ENCODE measurements around the gene FEZ2. TPM values are rescaled to one million over a fixed set of nuclear protein-coding genes. Genes with fewer than 3 reads are reported as not detected.

The FEZ2 gene
- total and polyA plus RNA-seq, 3 donors from 2014 or later, result 46.2 to 63.6 (median 56.6) TPM

DNA sequence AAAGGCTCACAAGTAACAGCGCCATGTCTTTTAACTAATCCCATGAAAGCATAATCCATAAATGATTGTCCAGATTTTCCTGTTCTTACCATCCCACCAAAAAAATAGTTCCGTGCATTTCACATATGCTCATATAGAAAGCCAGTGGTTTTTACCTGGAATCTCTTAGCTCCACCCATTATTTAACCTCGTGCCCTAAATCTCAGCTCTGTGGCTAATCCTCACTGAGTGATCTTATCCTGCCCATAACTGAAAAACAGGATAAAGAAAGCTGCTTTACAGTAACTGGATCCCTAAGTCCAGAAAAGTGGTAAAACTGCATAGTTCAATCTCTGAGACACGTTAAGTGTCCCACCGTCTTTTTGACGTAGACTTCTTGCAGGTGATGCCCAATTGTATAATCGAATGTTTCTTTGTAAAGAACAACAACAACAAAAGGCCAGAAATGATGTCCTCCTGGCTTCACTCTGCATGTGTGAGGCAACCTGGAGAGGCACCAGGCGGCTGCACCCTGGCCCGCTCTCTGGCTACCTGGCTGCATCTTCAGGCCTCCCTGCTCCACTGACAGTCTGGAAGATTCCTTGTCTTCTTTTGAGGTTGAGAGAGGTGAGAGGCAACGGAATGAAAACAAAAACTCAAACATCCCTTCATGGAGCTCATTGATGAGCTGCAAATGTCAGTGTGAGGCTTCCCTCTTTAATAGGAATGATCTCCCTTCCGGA, 38.6 kb downstream of the FEZ2 start:
- TF ChIP-seq, protein P1, sequence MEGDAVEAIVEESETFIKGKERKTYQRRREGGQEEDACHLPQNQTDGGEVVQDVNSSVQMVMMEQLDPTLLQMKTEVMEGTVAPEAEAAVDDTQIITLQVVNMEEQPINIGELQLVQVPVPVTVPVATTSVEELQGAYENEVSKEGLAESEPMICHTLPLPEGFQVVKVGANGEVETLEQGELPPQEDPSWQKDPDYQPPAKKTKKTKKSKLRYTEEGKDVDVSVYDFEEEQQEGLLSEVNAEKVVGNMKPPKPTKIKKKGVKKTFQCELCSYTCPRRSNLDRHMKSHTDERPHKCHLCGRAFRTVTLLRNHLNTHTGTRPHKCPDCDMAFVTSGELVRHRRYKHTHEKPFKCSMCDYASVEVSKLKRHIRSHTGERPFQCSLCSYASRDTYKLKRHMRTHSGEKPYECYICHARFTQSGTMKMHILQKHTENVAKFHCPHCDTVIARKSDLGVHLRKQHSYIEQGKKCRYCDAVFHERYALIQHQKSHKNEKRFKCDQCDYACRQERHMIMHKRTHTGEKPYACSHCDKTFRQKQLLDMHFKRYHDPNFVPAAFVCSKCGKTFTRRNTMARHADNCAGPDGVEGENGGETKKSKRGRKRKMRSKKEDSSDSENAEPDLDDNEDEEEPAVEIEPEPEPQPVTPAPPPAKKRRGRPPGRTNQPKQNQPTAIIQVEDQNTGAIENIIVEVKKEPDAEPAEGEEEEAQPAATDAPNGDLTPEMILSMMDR (IDR thresholded peaks at IDR 0.05), result no peak
- TF ChIP-seq POLR2A (IDR thresholded peaks at IDR 0.05), result no peak
- Histone ChIP-seq H3K36me3 (ENCODE audit: low read depth, missing control alignments) (no peaks in the 10 kb centered on the region), H3K9me3 (no peaks in the 10 kb centered on the region), H3K27ac (no peak overlapping the region), H3K27me3 (no peaks in the 10 kb centered on the region), H3K4me1 (peaks cover 9% of the 10 kb centered on the region), H3K4me3 (no peak overlapping the region)
- no peak for DNase-seq
- WGBS, 2 donors, result 87 to 93% methylated on average over 11 of the region's 11 CpGs
- intact Hi-C loops (cut with DNase I; ENCODE audit: low total_unique reads), result no loop called here

DNA sequence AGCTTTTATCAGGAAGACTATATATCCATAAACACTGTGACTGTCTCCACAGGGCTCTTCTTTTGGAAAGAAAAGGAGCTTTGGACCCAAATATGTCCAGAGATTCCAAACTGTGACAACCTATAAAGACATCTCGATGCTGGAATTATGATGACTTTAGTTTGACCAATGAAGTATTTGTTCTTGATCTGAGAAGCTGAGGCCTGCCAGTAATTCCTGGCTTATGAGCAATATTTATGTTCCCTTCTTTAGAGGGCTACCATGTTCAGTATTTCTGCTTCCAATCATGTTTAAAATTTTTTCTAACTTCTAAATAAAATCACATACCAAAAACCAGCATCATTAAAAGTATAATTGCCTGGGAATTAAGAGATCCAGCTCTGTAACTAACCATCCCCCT, 41.1 kb downstream of the FEZ2 start:
- Histone ChIP-seq H3K9me3 (no peaks in the 10 kb centered on the region), H3K27ac (no peak overlapping the region), H3K4me3 (no peak overlapping the region), H3K27me3 (no peaks in the 10 kb centered on the region), H3K4me1 (peaks cover 7% of the 10 kb centered on the region), H3K36me3 (ENCODE audit: low read depth, missing control alignments) (no peaks in the 10 kb centered on the region)
- TF ChIP-seq POLR2A (IDR thresholded peaks at IDR 0.05), result no peak
- TF ChIP-seq, protein P1 (IDR thresholded peaks at IDR 0.05), result no peak
- 90 to 93% methylated on average over 1 of the region's 1 CpG for WGBS, 2 donors
- no peak for DNase-seq
- intact Hi-C loops (cut with DNase I; ENCODE audit: low total_unique reads), result no loop called here

DNA sequence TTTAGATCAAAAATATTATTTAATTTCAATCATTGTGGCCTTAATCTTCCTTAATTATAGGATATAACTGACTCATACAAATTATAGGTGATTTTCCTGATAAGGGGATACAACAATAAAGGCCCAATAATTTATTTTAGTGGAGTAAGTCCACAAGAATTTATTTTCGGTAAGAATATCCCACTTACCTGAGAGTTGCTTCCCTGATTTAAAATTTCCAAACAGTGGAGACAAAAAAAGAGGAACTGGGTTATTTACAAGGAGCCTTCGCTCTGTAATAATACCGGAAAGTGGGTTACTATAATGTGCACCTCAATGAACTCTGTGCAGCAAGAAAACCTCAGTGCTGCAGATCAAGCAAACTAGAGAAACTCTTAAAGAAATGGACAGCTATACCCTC, 42.2 kb downstream of the FEZ2 start:
- no peaks in the 10 kb centered on the region for H3K36me3 ChIP-seq (ENCODE audit: low read depth, missing control alignments)
- intact Hi-C loops (cut with DNase I; ENCODE audit: low total_unique reads), result no loop called here
- no peaks in the 10 kb centered on the region for H3K4me1 ChIP-seq
- no peaks in the 10 kb centered on the region for H3K9me3 ChIP-seq
- H3K27me3 ChIP-seq, result no peaks in the 10 kb centered on the region
- no peak overlapping the region for H3K4me3 ChIP-seq
- DNase-seq, result no peak
- 93% methylated on average over 3 of the region's 3 CpGs for WGBS, 2 donors
- H3K27ac ChIP-seq, result no peak overlapping the region
- TF ChIP-seq, protein P1 (IDR thresholded peaks at IDR 0.05), result no peak
- TF ChIP-seq POLR2A (IDR thresholded peaks at IDR 0.05), result no peak

DNA sequence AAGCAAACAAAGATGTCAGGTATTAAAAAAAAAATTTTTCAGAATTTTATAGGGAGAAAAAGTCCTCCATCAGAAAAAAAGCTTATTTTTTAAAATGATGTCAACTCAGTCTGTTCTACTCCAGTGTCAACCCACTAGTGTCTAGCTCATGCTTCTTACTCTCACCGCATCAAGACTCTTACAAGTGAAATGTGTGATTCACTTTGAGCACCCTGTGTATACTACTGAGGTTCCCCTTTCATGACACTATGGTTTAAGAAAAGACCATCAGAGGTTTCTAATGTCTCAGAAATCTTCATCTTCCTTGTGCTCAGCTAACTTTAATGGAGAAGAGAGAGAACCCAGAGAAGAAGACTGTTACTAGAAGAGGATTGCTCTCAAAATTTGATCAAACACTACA, 43.4 kb downstream of the FEZ2 start:
- DNase-seq, result no peak
- Histone ChIP-seq H3K4me3 (no peak overlapping the region), H3K36me3 (ENCODE audit: low read depth, missing control alignments) (no peaks in the 10 kb centered on the region), H3K9me3 (no peaks in the 10 kb centered on the region), H3K4me1 (no peaks in the 10 kb centered on the region), H3K27ac (no peak overlapping the region), H3K27me3 (no peaks in the 10 kb centered on the region)
- TF ChIP-seq POLR2A (IDR thresholded peaks at IDR 0.05), result no peak
- TF ChIP-seq, protein P1 (IDR thresholded peaks at IDR 0.05), result no peak
- WGBS, 2 donors, result 87 to 89% methylated on average over 1 of the region's 1 CpG
- intact Hi-C loops (cut with DNase I; ENCODE audit: low total_unique reads), result no loop called here

DNA sequence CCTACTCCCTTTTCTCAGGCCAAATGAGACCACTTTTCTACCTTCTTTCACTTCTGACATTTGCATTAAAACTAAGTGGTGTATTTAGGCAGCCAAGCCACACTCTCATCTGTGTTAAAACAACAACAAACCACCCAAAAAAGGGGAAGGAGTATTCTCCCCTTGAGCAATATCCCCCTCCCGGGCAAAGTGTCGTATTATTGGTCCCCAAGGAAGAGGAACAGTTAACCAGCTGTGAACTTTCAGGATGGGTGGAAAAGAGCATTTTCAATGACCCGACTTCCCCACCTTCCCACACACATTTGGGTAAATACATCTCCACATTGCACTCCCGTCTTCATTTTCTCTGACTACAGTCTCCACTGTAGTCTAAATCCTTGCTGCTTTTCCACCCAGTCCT, 44.3 kb downstream of the FEZ2 start:
- Histone ChIP-seq H3K9me3 (no peaks in the 10 kb centered on the region), H3K36me3 (ENCODE audit: low read depth, missing control alignments) (no peaks in the 10 kb centered on the region), H3K4me3 (no peak overlapping the region), H3K27me3 (no peaks in the 10 kb centered on the region), H3K27ac (no peak overlapping the region), H3K4me1 (no peaks in the 10 kb centered on the region)
- no peak for DNase-seq
- TF ChIP-seq, protein P1 (IDR thresholded peaks at IDR 0.05), result no peak
- TF ChIP-seq POLR2A (IDR thresholded peaks at IDR 0.05), result no peak
- WGBS, 2 donors, result 60 to 62% methylated on average over 4 of the region's 4 CpGs
- intact Hi-C loops (cut with DNase I; ENCODE audit: low total_unique reads), result no loop called here

Data from testis (tissue), 3 donors.